Myocyte (in vitro differentiated cells): Measurements from ENCODE around the gene PRSS36. TPM values are rescaled to one million over a fixed set of nuclear protein-coding genes. Genes with fewer than 3 reads are reported as not detected.

Experiments used
- DNase-seq: peaks from one replicate; pipeline ENCODE4 v3.0.0-alpha.2; 2012; ENCODE audit warnings: low read depth
- total RNA-seq: library from RNA; depleted of rRNA; stranded (reverse); fragments of >200 nt; gene quantifications from 2 replicates; pipeline ENCODE4 v1.2.3, GENCODE V29; 2014

Gene PRSS36
- total RNA-seq, 1 donor from 2014 or later = 0.51 TPM

DNA sequence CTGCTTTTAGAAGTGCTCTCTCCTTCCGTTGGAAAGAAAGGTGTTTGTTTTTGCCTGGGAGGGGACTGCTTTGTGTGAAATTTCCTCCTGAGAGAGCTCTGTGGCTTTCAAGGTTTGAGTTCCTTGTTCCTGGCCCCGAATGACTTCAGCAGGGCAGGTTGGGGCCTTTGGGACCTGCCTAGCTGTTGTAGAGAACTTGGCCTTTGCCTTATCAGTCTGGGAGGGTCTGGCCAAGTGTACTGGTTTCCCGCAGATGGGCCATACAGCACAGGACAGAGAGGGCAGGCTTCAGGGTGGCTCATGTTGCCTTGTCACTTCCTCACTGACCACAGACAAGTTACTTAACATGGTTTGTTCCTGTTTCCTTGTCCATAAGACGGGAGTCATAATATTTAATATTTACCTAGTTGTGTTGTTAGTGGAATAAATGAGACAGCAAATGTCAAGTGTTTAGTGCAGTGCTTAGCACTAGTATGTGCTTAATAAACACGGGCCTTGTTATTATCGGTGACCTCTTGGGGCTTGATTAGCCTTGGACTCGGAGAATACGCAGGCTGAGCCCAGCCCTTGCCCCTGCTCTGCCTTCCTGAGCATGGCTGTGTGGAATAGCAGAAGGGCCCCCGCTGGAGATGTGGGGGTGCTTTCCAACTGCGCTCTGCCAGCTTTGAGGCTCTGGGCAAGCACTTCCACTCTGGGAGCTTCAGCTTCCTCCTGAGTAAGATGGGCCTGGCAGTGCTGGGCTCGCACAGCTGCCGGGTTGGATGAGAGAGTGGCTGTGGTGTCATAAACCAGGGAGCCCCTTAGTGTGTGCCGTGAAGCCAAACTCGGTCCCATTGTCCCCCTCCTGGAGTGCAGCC lies 20.9 kb downstream of the PRSS36 start:
- no peak for DNase-seq

DNA sequence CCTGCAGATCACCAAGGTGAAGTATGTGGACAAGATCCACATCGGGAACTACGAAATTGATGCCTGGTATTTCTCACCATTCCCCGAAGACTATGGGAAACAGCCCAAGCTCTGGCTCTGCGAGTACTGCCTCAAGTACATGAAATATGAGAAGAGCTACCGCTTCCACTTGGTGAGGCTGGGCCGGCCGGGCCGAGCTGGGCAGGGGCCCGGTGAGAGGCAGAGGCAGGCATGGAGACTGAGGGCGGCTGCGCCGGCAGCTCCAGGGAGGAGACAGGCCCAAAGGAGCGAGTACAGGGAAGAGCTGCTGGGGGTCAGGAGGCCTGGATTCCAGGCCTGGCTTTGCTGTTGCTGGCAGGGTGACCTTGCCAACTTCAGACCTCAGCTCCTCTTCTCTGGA lies 22.7 kb downstream of the PRSS36 start:
- DNase-seq = no peak

DNA sequence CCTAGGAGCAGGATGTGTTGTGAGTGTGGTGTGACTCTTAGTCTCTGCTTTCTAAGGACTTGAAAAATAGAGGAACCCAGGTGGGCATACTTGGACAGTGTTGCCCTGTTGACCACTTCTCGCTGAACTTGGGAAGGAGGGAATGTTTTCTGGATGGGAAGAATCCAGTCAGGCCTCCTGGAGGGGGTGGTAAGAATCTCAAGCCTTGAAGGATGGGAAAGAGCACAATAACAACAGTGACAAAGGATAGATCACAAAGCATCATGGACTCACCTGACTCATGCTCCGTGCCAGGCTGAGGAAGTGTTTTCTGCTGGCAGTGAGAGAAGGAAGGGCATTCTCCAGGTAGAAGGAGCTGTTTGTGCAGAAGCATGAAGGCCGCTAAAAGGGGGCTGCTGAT lies 24.0 kb downstream of the PRSS36 start:
- DNase-seq = no peak

DNA sequence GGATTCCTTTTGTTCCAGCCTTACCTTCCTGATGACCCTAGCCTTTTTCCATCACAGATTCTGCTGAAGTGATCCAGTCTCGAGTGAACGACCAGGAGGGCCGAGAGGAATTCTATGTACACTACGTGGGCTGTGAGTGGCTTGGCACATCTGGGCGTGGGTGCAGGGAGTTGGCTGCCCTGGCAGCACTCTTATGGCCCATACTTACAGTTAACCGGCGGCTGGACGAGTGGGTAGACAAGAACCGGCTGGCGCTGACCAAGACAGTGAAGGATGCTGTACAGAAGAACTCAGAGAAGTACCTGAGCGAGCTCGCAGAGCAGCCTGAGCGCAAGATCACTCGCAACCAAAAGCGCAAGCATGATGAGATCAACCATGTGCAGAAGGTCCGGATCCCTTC lies 29.7 kb downstream of the PRSS36 start:
- no peak for DNase-seq

DNA sequence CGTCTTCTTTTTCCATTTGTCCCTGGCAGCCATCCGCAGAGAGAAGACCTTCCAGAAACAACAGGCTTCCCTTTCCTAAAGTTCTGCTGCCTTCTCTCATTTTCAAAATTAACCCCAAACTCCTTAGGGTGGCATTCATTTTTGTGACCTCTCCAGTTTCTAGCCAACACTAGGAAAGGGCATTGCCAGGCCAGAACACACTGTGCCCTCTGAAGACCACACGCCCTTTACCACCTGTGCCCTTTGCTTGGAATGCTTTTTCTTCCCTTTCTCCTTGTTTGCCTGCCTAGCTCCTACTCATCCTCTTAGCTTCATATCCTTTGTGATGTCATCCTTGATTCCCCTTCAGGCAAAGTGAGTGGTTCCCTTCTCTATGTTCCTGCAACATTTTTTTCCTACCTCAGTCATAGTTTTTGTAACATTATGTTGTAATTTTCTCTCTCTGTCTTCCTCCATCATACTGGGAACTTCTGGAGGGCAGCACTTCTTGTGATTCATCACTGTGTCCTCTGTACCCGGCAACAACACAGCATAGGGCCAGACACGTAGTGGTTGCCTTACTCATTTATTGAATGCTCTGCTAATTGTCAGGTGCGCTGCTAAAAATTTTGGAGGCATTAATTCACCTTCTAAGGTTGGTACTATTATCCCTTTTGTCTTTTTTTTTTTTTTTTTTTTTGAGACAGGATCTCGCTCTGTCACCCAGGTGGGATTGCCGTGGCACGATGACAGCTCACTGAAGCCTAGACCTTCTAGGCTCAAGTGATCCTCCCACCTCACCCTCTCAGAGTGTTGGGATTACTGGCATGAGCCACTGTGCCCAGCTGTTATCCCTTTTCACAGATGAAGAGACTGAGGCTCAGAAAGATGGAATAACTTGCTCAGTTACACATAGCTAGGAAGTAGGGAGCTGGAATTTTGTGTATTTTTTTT lies 31.4 kb downstream of the PRSS36 start:
- peak; percentile 44 for DNase-seq

DNA sequence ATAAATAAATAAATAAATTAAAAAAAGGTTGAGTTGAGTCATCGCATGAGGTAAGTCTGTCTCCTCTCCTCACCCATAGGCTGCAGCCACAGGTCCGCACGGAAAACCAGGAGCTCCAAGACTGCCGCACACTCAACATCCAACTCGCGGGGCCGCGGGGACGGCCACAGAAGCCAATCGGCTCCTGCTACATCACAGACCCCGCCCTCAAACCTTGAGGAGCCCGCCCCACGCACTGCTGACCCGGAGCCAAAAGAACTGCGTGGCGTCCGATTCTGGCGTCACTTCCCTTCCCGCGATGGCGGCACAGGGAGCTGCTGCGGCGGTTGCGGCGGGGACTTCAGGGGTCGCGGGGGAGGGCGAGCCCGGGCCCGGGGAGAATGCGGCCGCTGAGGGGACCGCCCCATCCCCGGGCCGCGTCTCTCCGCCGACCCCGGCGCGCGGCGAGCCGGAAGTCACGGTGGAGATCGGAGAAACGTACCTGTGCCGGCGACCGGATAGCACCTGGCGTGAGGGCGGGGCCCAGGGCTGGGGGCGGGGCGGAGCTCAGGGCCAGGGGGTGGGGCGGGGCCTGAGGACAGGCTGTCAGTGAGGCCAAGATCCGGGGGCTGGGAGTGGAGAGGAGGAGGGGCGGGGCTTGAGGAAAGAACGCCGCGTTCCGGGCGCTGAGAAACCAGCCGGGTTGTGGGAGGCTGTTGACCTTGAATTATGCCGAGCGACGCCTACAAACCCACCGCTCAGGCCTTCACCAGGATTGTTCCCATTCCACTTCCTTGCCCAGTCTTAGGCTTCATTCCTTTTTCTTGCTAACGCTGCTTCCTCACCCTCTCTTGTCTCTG lies 32.3 kb downstream of the PRSS36 start, which contains the start of gene KAT8:
TSS of gene KAT8 (plus strand) at position 281 of the 839 bp plus-strand sequence. CDS start at position 299, 18 bp downstream.
- DNase-seq = peak; percentile 99

DNA sequence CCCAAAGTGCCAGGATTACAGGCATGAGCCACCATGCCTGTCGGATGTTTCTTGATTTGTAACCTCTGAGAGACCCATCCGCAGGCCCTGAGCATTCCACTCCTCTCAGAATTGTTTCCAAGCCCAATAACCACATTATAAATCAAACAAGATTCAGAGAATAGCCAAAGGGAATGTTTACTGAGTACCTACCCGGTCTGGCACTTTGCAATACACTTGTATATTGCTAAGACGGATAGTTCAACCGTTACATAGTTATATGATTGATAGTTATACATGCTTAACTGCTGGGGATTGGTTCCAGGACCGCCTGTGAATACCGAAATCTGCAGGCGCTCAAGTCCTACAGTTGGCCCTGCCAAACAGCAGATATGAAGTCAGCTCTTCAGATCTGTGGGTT lies 35.4 kb downstream of the PRSS36 start:
- DNase-seq = no peak

DNA sequence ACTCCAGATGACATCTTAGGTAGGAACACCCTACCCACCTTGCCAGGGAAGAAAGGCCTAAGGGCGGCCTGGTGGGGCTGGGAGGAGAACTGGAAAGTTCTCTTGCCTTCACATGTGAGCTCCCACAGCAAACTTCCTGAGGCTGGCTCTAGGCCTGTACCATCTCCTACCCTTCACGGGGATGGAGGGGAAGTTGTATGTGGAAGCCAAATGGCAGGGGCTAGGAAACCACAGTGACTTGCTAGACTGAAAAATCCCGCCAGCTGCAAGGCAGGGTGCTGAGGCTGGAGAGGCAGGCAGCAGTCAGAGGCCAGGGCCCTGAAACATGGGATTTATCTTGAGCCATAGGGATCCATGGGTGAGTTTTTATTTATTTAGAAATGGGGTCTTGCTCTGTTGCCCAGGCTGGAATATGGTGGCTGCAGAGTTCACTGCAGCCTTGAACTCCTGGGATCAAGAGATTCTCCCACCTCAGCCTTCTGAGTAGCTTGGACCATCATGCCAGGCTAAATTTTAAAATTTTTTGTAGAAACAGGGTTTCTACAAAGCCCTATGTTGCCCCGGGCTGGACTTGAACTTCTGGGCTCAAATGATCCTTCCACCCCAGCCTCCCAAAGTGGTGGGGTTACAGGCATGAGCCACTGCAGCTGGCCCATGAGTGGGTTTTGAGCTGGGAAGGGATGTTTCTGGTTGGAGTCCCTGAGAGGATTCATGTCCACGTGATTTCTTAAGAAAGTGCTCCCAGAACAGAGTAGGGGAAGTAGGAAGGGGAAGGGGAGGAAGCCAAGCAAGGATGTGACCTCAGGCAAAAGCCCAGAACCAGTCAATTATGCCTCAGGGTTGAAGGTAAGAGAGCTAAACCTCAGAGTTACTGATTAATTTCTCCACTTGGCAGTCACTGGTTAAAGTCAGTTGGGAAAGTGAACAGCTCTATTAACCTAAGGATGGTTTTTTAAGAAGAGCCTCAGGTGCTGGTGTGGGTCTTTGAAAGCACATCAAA lies 36.4 kb downstream of the PRSS36 start:
- peak; percentile 78 for DNase-seq

DNA sequence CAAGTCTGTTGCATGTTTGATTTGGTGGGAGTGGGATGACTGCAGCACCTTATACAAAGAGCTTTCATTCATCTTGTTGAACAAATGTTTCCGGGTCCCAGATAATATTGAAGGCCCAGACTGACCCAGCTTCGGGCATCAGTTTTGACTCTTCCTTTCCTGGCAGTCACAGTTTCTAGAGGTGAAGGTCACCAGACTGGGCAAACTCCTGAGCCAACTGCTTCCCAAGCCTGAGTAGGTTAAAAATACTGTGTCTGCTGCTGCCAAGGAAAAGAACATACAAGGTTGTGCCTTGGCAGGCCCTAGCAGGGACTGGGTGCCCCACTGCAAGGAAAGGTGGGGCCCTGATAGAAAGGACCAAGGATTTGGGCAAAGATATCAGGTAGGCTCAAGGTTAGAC lies 37.2 kb downstream of the PRSS36 start:
- no peak for DNase-seq

DNA sequence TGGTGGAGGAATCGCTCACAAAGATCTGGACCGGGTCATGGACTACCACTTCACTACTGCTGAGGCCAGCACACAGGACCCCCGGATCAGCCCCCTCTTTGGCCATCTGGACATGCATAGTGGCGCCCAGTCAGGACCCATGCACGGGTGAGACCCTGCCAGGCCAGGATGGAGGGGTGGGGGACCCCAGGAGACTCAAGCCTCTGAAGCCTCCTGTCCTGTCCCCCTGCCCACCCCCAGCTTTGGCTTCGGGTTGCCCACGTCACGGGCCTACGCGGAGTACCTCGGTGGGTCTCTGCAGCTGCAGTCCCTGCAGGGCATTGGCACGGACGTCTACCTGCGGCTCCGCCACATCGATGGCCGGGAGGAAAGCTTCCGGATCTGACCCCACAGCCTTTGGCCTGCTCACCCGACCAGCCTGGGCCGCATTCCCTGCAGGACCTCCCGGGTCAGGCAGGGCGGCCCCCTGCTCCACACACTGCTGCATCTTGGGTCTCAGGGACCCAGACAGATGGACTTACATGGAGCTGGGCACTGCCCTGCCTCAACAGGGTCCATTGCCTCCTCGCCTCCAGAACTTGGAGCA lies 37.9 kb downstream of the PRSS36 start:
- DNase-seq = no peak

DNA sequence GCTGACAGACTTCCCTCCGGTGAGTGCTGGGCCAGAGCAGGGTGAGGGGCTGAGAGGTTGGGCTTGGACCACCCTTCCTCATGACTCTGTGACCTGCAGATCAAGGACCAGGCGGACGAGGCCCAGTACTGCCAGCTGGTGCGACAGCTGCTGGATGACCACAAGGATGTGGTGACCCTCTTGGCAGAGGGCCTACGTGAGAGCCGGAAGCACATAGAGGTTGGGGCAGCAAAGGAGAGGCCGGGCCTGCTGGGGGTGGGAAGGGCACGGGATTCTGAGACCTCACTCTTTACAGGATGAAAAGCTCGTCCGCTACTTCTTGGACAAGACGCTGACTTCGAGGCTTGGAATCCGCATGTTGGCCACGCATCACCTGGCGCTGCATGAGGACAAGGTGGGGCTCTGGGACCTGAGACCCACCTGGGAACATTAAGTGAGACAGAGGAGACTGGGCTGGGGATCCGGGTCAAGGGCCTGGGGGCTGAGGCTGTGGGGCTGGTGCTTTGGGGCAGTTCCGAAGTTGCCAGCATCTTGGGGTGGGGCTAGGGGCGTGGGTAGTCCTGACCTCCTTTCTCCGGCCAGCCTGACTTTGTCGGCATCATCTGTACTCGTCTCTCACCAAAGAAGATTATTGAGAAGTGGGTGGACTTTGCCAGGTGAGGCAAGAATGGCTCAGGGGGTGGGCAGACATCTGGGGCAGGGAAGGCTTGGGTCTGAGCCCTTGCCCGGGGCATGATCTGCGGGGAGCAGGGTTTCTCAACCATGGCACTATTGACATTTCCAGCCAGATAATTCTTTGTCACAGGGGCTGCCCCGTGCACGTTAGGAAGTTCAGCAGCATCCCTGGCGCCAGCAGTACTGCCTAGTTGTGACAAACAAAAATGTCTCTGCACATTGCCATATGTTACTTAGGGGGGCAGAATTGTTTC lies 39.5 kb downstream of the PRSS36 start:
- peak; percentile 98 for DNase-seq

DNA sequence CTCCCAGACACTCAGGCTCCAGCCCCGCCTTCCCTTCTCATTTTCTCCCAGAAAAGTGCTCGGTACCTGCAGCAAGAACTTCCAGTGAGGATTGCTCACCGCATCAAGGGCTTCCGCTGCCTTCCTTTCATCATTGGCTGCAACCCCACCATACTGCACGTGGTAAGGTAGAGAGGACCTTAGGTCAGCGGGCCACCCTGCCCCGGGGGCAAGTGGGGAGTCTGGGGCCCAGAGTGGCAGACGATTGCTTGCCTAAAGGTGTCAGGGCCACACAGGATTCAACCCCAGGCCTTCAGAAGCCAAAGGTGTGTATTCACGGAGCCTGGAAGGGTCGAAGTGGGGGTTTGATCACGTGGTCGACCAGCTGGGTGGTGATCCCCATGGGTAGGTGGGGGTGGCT lies 40.2 kb downstream of the PRSS36 start:
- DNase-seq = no peak

DNA sequence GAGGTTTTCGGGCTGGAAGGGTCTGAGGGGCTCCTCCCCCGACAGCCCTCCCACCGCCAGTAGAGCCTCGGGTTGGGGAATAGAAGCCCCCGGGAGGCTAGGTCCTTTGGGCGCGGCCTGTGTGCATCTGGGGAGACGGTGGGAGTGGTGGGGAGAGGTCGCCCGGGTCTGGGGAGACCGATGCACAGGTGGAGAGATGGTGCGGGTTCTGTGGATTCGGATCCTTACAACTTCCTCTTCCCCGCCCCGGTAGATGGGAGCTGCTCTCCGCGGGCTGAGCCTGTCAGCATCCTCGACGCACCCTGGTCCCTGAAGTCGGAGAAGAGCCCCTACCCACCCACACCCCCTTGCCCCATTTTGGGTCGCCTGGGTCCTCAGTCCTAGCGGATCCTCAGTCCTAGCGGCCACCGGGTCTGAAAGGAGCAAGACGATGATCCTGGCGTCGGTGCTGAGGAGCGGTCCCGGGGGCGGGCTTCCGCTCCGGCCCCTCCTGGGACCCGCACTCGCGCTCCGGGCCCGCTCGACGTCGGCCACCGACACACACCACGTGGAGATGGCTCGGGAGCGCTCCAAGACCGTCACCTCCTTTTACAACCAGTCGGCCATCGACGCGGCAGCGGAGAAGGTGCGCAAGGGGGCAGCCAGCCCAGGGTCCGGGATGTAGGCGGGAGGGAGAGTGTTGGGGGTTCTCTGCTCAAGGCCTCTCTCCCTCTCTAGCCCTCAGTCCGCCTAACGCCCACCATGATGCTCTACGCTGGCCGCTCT lies 40.9 kb downstream of the PRSS36 start:
- DNase-seq = no peak

DNA sequence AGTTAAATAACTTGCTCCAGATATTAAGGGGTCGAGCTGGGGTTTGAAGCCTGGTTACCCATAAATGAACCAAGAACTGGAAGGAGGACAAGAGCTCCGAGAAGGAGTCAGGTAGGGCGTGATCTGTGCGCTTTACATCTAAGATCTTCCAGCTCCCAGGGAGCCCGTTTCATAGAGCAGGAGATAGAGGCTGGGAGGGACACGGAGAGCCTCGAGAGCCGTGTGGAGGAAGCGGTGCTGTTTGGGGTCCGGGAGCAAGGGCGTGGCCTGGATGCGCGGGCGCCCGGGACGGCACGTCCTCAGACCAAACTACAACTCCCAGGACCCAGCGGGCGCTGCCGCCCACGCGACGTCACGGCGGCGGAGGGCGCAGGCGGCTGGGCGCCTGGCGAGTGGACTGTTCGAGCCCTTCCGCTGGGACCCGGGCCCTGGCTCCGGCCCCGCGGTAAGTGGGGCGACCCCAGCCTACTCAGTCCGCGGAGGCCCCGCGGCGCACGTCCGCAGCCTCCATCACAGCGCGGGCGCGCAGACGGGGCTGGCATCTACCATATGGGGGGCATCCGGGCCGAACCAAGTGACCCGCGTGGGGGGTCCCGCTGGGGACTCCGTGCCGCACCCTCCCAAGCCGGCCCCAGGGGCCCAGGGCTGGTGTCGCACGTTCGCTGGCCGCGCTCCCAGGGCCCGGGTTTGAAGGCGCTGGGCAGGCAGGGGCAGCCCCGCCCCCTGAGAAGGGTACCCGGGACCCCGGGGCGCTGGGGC lies 41.7 kb downstream of the PRSS36 start, which contains the start of gene BCKDK:
TSS of gene BCKDK (plus strand) at position 352 of the 759 bp plus-strand sequence. CDS start 838 bp downstream, outside the sequence.
- peak; percentile 82 for DNase-seq

DNA sequence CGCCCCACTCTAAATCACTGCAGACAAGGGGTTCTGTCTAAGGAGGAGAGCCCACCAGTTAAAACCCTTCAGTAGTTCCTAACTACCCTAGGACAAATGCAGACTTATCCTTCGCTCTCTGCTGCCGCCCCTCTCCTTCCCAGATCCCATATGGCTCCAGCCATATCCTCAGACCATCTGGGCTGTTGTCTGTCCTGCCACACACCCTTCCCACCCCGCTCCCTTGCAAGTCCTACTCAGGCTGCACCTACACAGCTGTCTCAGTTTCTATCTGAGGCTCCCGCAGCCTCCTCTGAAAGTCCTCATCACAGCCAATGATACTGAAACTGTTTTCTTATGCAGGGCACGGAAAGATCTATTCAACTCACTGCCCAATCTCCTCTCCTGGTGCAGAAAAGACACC lies 42.4 kb downstream of the PRSS36 start:
- no peak for DNase-seq
